ENCODE data around the gene EIF4EBP3.

DNA sequence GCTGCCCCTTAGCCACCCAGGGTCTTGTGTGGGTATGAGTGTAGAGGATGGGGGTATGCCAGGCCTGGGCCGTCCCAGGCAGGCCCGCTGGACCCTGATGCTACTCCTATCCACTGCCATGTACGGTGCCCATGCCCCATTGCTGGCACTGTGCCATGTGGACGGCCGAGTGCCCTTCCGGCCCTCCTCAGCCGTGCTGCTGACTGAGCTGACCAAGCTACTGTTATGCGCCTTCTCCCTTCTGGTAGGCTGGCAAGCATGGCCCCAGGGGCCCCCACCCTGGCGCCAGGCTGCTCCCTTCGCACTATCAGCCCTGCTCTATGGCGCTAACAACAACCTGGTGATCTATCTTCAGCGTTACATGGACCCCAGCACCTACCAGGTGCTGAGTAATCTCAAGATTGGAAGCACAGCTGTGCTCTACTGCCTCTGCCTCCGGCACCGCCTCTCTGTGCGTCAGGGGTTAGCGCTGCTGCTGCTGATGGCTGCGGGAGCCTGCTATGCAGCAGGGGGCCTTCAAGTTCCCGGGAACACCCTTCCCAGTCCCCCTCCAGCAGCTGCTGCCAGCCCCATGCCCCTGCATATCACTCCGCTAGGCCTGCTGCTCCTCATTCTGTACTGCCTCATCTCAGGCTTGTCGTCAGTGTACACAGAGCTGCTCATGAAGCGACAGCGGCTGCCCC is 19.8 kb downstream of the EIF4EBP3 start:
- TF ChIP-seq, protein P1, sequence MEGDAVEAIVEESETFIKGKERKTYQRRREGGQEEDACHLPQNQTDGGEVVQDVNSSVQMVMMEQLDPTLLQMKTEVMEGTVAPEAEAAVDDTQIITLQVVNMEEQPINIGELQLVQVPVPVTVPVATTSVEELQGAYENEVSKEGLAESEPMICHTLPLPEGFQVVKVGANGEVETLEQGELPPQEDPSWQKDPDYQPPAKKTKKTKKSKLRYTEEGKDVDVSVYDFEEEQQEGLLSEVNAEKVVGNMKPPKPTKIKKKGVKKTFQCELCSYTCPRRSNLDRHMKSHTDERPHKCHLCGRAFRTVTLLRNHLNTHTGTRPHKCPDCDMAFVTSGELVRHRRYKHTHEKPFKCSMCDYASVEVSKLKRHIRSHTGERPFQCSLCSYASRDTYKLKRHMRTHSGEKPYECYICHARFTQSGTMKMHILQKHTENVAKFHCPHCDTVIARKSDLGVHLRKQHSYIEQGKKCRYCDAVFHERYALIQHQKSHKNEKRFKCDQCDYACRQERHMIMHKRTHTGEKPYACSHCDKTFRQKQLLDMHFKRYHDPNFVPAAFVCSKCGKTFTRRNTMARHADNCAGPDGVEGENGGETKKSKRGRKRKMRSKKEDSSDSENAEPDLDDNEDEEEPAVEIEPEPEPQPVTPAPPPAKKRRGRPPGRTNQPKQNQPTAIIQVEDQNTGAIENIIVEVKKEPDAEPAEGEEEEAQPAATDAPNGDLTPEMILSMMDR (IDR thresholded peaks at IDR 0.05 in 4 of 5, conservative IDR thresholded peaks at IDR 0.05 in 1 of 5): no peak
- TF ChIP-seq POLR2A (IDR thresholded peaks at IDR 0.05): no peak
